22Rv1 (cell line): ENCODE data around the gene SNX18.

Source experiments
- H3K27ac ChIP-seq: fragments of 450-650 bp; 2 replicates; pipeline ENCODE4 v1.5.1; 2017
- CTCF ChIP-seq: fragments of 450-650 bp; IDR thresholded peaks from 2 replicates; pipeline ENCODE4 v1.5.1; 2017; ENCODE audit warnings: mild to moderate bottlenecking
- ZFX ChIP-seq: fragments of 450-650 bp; IDR thresholded peaks from 2 replicates; pipeline ENCODE4 v1.6.1; 2017; ENCODE audit warnings: antibody characterized with exemption, borderline replicate concordance

SNX18 gene

DNA sequence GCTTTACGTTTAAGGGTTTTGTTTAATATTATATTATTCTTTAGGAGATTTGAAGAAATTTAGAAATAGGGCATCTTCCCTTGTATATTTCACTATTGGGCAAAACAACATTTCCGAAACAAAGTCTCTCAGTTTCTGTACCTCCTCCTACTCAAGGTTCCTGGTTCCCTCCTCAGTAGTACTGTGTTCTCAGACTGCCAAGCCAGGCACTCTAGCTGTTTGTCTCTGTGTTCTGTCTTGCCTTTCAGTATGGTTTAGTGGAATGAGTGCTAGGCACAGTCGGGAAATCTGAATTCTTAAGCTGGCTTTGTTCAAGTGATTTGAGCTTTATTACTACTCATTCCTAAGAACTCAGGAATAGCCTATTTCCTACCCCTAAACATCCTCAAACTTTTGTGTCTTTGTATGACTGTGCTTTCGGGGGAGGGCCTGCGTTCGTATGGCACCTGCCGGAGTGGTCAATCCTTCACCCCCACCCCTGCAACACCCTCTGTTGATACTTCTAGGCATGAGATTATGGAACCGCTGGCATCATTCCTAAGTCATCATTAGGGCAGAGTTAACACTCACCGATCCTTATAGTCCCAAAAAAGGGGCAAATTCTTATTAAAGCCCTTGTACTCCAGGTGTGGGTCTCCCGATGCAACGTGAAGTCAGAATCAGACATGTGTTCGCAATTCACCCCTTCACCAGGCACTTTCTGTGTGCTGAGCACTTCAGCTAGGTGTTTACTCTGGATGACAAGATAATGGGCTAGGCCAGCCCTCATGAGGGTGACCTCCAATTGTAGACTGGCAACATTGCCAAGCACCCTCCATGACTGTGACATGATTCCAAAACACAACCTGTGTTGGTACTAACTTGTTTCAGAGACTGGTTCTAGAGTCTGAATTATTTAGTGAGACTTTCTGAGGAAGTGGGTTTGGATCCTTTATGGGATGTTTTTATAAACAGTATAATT is 24.5 kb downstream of the SNX18 start:
- TF ChIP-seq CTCF (no peak), ZFX (no peak)
- no peak overlapping the region for H3K27ac ChIP-seq

- no peak for TF ChIP-seq CTCF
- no peak for TF ChIP-seq ZFX
- H3K27ac ChIP-seq = no peak overlapping the region
Observed at GRCh38 chr5:54544044-54544443, 26.5 kb downstream of the SNX18 start.

- H3K27ac ChIP-seq = no peak overlapping the region
- TF ChIP-seq CTCF (no peak), ZFX (no peak)
Observed at GRCh38 chr5:54545796-54546195, 28.2 kb downstream of the SNX18 start.

- TF ChIP-seq ZFX = no peak
- no peak for TF ChIP-seq CTCF
- H3K27ac ChIP-seq = no peak overlapping the region
Observed at GRCh38 chr5:54547711-54548250, 30.2 kb downstream of the SNX18 start.

DNA sequence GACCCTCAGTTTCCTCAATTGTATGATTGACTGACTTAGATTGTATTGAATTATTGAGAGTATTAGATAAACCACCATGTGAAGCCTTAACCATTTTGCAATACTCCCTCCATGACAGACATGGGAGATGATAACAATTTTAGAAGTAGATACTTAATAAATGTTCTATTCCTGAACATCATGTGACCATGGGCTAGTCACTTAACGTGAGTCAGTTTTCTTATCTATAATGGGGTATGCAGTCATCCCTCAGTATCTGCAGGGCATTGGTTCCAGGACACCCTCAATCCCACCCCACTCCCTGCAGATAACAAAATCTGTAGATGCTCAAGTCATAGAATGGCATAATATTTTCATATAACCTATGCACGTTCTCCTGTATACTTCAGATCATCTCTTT is 31.0 kb downstream of the SNX18 start:
- H3K27ac ChIP-seq = no peak overlapping the region
- no peak for TF ChIP-seq CTCF
- no peak for TF ChIP-seq ZFX

DNA sequence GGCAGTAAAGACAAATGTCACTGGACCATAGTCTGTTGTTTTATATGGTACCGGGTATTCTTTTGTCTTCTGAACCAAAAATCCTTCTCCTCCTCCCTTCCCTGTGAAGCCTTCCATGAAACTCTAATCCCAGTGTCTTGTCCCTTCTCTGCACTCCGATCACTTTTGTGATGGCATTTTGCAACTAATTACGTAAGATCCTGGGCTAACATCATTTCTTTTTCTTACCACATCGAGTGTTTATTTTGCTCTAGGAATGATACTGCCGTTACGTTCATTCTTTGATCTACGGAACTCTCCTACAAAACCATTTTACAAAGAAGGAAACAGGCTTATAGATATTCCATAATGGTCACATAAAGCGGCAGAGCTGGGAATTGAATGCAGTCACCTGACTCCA is 33.7 kb downstream of the SNX18 start:
- TF ChIP-seq ZFX = no peak
- no peak for TF ChIP-seq CTCF
- H3K27ac ChIP-seq = no peak overlapping the region

- no peak for TF ChIP-seq CTCF
- TF ChIP-seq ZFX = no peak
- no peak overlapping the region for H3K27ac ChIP-seq
Observed at GRCh38 chr5:54551926-54552325, 34.4 kb downstream of the SNX18 start.
